SKM-1 treated with dmso at 0.1 percent for 144 hours (cell line): ENCODE measurements around the gene RIOK3.

ENCODE experiments used
- DNase-seq: peaks from one replicate; lab custom pipeline; 2025; ENCODE audit not compliant: unreplicated experiment; lab: John Stamatoyannopoulos, UW

RIOK3 gene

DNA sequence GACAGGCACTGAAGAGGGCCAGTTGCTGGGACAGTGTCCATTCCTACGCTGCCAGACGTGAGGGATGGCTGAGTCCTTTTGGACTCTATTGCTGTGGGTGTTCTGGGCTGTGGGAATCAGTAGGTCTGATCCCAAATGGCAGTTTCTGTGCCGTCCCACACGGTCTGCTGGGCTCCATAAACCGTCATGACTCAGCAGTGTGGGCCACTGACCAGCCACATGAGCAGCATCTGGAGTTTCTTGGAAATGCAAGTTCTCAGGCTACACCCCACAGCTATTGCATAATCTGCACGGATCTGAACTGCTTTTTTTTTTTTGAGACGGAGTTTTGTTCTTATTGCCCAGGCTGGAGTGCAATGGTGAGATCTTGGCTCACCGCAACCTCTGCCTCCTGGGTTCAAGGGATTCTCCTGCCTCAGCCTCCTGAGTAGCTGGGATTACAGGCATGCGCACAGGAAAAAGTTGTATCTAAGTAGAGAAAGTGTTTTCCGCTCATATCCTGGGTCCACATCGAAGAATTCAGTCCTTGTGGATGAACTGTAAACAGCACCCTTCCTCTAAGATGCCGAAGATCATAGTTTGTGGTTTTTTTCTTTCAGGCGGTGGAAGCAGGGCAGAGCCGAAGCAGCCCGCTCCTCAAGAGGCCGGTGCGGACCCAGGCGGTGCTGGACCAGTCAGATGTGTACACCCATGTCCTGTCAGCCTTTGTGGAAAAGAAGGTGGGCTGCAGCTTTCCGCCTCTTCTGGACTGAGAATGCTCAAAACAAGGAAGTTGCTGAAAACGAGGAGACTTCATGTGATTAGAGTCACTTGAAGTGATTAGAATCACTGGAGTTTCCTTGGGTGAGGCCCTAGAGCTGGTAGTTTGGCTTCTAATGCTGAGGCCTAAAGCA is 75.7 kb downstream of the RIOK3 start:
- DNase-seq = no peak

- DNase-seq = no peak
Measured at GRCh38 chr18:23529604-23530003, 76.5 kb downstream of the RIOK3 start.

GRCh38 chr18:23530195-23530594 is 77.1 kb downstream of the RIOK3 start:
- peak; percentile 43 for DNase-seq

GRCh38 chr18:23531912-23532311 is 78.8 kb downstream of the RIOK3 start:
- DNase-seq = no peak
